OCI-LY7 (cell line): Measurements from ENCODE around the gene MINDY4B.

Experiments used
- EZH2phosphoT487 ChIP-seq: fragments of 200-600 bp; sonication (generic); IDR thresholded peaks from 2 replicates; pipeline ENCODE4 v1.6.1; 2018; ENCODE audit warnings: low read depth, borderline replicate concordance, mild to moderate bottlenecking, mixed run types, antibody characterized with exemption, low read length, moderate library complexity, mixed read lengths
- TF ChIP-seq, protein P1 (sequence below): fragments of 200-600 bp; sonication (generic); conservative IDR thresholded peaks from 2 replicates; pipeline ENCODE4 v1.5.1; 2014; ENCODE audit warnings: mild to moderate bottlenecking, antibody characterized with exemption, low read length, moderate library complexity, mixed read lengths

DNA sequence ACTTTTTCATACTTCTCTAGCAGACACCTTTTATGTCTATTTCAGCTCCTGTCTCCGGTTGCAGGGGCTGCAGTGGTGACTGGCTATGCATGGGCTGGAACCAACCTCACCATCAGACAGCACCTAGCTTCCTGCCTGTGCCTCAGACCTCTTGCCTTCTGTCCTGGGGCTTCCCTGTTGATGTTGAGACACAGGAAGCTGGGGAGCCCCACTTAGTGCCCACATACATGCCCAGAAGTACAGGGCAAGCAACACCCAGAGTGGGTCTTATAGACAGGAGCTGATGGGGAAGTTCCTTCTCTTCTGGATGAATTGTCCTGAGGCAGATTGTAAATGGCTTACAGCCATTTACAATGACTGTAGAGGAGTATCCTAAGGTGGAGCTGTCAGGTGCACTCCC is 77.0 kb downstream of the MINDY4B start:
- TF ChIP-seq, protein P1, sequence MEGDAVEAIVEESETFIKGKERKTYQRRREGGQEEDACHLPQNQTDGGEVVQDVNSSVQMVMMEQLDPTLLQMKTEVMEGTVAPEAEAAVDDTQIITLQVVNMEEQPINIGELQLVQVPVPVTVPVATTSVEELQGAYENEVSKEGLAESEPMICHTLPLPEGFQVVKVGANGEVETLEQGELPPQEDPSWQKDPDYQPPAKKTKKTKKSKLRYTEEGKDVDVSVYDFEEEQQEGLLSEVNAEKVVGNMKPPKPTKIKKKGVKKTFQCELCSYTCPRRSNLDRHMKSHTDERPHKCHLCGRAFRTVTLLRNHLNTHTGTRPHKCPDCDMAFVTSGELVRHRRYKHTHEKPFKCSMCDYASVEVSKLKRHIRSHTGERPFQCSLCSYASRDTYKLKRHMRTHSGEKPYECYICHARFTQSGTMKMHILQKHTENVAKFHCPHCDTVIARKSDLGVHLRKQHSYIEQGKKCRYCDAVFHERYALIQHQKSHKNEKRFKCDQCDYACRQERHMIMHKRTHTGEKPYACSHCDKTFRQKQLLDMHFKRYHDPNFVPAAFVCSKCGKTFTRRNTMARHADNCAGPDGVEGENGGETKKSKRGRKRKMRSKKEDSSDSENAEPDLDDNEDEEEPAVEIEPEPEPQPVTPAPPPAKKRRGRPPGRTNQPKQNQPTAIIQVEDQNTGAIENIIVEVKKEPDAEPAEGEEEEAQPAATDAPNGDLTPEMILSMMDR: no peak
- no peak for TF ChIP-seq EZH2phosphoT487
